HG03439 (cell line): ENCODE measurements around the gene SCRN2.
A peak's percentile ranks its signal among the peaks of the same experiment; 100 is the strongest.

Source experiments
- ATAC-seq: cut with Tn5 transposase; IDR thresholded peaks from one replicate; pipeline ENCODE4 v1.9.1; 2021; ENCODE audit warnings: mild to moderate bottlenecking, moderate library complexity; ENCODE audit not compliant: unreplicated experiment

SCRN2 gene

DNA sequence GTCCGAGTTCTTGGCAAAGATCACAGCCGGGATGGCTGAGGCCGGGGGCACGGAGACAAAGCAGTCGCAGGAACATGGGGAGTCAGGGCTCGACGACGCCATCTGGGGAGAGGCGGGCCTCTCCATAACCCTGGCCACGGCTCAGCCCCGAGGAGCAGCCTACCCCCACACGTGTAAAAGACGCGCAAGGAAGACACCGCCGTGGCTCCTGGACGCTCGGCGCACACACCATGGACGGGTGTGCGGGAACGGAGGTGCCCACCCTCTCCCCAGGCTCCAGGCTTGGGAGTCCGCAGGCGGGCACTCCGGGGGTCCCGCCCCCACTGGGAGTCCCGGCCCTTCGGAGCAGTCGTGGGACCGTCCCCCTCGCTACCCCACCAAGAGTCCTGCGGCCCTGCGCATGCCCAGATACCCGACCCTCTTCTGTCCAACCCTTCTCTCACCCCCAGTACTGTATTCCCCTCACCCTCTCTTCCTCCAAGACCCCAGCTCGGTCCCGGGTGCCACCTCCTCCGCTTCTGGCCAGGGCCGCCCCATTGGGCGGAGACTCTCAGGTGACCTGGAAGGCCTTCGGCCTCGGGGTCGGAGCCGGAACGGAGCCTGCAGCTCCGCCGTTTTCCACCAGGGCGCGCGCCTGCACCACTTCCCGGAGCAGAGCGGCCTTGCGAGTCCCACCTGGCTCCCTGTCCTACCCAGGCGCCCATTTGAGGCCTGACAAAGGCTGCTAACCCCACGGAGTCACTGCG is at the start of gene SCRN2:
Gene SCRN2, minus strand, starts transcription at position 532 of the 746 bp plus-strand sequence. Its CDS starts 430 bp downstream, at position 102.
- ATAC-seq = peak; percentile 77

DNA sequence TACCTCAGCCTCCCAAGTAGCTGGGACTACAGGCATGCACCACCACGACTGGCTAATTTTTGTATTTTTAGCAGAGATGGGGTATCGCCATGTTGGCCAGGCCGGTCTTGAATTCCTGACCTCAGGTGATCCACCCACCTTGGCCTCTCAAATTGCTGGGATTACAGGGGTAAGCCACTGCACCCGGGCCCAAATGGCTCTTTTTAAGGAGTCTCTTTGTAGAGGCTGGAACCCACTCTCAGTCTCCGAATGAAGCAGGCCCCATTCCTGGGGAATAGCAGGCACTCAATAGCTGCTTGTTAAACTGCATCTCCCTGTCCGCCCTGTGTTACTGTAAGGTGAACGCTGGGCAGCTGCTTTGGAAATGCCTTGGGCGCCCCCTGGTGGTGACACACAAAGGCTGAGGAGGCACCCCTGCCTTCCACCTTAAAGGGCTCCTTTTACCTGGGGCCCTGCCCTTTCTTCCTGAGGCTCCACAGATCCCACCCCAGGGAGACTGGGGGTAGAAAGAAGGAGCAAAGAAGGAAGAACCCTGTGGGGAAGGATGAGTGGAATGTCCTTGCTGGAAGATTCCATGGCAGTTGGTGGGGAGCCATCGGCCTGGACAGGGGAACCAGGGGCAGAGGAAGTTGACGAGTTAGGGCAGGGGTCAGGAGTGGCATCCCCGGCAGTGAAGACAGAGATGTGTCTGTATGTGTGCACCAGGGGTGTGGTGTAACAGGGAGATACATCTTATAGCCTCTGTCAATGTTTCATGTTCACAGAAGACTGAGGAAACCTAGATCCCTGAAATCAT is 48.9 kb upstream of the SCRN2 start:
- ATAC-seq = no peak

DNA sequence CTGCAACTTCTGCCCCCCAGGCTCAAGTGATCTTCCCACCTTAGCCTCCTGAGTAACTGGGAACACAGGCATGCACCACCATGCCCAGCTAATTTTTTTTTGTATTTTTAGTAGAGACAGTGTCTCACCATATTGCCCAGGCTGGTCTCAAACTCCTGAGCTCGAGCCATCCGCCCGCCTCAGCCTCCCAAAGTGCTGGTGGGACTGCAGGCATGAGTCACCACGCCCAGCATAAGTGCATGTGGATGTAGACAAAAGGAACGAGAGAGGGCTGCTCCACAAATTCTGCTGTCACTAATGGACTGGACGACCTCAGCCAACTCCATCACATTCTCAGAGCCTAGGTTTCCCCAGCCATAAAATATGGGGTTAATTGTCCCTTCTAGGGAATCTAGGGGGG is 47.2 kb upstream of the SCRN2 start:
- ATAC-seq = no peak

DNA sequence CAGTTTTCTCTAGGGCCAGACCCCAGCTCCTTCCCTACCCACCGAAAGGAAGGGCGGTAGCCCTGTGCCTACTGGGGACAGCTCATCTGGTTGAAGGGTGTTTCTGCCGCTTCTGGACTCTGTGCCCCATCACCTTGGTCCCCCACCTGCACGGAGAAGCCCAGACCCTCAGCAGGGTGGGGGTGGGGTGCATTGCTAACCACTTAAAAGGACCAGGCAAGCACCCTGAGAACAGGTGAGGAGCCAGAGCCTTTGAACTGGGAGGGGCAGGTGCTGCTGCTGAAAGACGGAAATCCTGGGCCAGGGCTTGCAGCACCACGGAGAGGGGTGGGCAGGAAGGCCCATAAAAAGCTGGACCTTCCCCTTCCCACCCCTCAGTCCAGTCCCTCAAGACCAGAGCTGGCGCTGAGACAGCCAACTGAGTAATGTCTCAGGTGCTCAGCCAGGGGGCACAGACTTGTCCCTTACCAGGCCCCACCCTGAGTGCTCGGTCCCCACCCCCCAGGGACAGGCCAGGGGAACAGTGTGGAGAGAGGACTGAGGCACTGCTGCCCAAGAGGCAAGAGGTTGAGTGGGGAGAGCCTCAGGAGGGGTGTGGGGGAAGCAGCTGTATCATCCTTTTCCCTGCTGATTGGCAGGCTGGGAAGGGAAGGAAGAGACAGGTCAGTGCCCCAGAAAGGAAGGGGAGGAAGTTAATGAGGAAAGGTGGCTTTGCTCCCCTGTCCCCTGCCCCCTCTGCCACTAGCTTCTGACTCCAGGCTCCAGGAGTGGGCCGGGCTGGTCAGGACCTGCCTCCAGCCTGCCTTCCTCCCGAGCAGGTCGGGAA is 44.0 kb upstream of the SCRN2 start:
- no peak for ATAC-seq

DNA sequence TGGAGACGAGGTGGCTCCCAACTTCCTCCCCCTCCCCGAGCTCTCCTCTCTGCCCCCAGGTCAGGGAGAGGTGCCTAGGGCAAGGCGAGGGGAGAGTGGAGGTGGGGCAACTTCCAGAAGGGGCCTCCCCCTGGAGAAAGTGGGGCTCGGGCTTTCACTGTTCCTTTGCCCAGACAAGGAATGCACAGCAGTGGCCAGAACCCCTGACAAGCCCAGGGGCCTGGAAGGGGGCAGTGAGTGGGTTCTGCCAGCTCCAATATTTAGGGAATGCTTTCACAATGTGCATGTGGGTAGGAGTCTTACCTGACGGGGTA is 43.3 kb upstream of the SCRN2 start:
- no peak for ATAC-seq

DNA sequence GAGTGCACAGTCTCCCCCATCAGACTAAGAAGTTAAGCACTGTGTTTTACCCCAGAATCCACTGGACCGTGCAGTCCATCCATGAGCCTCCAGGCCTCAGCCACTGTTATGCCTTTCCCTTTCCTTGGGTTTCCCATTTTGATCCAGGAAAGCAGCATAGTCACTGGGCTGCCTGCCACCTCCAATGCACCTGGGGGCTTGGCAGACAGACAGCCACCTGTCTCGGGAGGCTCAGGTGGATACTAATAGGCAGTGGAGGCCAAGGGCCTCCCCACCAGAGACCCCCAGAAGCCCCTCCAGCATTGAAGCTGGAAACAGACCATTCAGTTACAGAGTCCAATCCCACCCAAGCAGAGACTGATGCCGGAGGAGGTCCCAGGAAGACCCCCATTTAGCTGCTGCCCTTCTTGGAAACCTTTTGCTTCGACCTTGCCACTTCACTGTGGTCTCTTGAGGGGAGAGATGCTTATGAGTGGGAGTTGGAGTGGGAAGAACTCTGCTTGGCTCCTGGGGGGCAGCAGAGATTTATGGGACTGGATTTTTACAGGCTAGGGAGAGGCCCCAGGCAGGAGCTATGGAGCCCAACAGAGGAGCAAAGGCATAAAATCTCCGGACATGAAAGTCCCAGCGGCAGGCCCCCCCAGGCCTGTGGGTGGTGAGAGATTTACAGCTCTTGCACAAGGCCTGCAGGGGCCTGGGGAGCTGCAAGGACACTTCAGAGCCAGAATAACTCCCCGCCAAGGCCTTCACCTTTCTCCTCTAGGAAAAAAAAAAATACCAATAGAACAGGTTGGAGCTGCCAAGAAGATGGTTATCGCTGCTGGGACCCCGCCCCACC is 42.7 kb upstream of the SCRN2 start:
- ATAC-seq = no peak

DNA sequence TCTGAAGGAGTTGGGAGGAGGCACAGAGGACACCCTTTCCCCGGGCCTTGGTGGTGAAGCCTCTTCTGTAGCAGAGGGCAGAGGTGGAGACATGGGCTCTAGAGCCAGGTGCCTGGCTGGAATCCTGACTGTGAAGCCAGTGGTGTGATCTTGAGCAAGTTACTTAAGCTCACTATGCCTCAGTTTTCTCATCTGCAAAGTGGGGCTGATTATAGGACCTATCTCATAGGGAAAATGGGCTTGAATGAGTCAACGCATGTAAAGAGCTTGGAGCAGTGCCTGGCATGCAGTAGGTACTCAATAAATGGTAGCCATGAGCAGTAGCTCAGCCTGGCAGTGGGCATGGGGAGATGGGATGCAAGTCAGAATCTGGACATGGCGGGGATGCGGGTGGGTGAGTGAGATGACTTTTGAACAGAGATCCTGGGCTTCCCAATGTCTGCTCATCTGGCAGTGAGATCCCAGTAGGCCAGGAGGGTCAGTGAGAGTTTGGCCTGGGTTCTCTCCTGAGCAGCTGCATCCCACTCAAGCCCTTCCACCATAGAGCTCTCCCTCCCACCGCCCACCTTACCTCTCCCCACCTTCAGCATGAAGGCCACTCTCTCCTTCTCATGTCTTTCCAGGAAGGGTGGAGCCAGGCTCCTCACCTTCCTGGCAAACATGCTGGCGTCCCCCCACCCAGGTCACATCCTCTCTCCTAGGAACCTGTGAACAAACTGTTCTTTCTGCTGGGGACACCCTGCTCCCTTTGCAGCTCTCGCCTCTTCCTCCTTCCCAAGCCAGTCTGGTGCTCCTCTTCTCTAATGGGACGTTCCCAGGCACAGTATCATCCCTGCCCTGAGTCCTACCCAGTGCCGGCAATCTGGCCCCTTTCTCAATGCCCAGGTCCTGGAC is 41.9 kb upstream of the SCRN2 start:
- no peak for ATAC-seq

DNA sequence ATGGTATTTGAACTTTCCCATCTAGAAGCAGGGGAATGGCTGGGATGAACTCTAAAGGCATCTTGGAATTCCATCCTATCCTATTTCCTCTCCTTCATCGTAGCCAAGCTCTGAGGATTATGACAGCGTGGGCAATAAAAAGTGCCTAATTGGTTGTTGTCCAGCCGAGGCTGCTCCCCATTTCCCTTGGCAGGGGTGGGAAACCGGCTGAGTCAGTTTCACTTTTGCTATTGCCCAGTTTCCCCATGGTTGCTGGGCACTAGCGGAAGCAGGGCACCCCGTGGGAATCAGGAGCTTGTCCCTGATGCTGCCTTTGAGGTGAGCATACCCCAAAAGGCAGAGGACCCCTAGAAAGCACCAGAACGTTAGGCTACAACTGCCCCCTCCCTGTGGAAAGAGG is 41.2 kb upstream of the SCRN2 start:
- no peak for ATAC-seq

DNA sequence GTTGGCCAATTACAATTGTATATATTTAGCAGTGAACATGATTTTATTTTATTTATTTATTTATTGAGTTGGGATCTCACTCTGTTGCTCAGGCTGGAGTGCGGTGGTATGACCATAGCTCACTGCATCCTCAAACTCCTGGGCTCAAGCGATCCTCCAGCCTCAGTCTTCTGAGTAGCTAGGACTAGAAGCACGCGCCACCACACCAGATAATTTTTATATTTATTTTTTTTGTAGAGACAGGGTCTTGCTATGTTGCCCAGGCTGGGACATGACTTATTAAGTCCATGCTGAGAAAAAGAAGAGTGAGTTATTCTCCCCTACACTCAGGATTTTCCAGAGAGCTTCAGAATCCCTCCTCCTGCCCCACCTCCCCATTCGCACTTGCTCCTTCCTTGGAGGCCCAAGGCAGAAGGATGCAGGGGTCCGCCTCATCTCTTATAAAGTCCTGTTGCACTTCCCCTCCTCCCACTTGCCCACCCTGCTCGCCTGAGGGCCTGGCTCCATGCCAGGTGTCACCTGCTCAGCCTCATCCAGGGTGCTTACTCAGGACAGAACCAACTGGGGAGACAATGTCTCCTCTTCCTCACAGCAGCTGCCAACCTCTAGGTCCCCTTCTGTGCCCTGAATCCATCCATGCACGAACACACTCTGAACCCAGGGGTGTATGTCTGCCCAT is 38.8 kb upstream of the SCRN2 start:
- no peak for ATAC-seq

DNA sequence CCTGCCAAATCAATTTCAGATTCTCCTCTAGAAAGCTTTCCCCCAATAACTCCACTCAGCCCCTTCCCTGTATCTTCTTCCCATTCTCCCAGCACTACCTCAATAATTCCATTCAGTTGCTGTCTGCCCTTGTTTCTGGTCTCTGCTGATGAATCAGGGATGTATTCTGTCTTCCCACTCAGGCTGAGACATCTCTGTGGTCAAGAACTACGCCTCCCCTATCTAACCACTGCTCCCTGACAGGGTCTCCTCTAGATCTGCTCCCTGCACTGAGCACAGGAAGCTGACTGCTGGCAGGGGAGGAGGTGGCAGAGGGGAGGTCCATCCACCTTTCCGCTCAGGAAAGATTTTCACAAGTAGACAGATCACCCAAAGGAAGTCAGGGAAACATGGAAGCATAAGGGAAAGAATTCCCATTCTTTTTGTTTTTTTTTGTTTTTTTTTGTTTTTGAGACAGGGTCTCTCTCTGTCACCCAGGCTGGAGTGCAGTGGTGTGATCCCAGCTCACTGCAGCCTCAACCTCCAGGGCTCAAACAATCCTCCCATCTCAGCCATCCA is 38.0 kb upstream of the SCRN2 start:
- no peak for ATAC-seq

DNA sequence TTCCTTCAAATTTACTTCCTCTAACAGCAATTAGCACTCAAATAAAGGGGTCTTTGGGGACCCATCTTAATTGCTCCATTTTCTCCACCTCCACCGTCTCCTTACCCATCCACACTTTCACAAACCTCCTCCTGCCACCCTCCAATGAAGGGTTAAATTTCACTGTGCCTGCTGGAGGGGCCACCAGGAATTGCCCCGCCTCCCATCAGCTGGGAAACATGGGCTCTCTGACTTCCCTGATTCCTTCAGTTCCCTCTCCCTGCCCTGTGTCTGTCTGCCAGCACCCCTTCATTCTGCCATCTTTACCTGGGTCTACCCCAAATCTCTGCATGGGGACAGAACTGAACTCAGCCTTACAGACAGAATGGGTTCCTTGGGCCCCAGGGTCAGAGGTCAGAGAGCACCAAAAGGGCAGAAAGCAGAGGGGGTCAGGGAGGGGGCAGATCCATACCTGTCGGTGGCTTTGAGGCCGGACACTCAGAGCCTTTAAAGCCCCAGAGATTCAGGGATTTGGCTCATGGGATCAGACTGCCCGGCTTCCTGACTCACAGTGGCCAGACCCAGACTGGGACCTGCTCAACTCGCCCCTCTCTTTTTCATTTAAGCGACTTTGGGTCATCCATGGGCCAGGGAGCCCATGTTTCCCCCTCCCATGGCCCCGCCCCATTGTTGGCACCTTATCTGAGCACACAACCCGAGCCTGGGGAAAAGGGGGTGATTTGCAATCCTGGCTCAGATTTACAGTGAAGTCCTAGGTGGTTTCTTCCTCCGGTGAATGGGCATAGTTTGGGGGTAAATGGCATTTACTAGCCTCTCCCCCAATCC is 37.3 kb upstream of the SCRN2 start:
- no peak for ATAC-seq

DNA sequence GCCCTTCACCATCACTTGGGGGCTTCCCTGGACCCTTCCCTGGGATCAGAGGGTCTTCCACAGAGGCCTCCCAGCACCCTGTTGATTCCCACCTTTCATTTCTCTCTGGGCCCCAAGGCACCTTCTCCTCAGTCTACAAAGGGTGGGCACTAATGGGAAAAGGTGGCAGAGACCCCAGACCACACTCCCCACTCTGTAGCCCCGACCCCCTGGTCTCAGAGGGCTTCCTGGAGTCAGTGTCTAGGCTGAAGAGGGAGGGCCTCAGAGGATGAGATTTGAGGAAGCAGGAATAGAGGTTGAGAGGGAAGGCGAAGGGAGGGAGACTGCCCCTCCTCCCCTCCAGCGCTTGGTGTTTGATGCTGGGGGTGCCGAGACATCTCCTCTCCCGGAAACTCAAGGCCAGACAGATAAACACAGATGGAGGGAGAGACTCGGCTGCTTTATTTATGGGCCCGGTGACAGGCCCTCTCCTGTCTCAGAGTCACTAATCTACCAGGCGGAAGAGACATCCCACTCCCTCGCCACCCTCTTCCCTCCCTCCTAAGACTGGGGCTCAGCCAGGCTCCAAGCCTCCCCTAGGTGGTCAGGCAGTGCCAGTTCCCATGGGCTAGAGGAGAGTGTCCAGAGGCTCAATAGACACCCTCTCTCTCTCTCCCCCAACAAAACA is 36.4 kb upstream of the SCRN2 start:
- no peak for ATAC-seq

DNA sequence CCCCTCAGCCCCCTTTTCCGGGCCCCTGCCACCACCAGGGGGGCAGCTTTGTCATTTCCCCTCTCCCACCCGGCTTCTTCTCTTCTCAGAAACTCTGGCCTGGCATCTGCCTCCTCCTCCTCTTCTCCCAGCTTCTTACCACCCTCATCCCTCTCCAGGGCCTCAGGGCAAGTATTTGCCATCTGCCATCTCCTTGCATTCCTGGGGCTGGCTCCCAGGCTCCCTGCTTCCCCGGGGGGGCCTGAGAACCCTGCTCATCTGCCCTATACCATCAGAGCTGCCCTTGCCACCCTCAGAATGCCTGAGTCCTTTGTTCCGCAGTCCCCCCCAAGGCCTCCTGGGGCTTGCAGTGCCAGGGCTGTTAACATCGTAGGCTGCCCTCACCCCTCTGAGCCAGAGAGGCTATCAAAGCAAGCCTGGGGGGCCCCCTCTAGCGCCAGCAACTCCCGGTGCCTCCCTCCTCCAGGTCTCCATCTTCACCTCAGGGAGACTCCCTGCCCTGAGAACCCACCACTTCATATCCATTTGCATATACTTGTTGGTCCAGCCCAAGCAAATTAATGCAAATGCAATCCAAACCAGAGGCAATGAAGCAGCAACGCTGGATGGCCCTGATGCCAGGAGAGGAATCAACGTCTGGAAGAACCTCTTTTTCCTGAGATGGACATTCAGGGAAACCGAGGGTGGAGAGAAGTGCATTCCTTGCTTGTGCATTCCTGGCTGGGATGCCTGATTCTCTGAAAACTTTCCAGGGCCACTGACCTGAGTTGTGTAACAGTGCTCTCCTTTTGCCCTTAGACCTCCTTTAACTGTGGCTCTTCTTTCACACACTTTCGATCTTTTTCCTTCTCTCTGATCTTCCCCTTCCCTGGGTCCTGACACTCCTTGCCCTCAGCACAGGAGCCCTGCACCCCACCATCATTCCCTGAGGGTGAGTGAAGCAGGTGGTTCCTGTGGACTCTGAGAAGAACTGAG is 34.2 kb upstream of the SCRN2 start:
- no peak for ATAC-seq

DNA sequence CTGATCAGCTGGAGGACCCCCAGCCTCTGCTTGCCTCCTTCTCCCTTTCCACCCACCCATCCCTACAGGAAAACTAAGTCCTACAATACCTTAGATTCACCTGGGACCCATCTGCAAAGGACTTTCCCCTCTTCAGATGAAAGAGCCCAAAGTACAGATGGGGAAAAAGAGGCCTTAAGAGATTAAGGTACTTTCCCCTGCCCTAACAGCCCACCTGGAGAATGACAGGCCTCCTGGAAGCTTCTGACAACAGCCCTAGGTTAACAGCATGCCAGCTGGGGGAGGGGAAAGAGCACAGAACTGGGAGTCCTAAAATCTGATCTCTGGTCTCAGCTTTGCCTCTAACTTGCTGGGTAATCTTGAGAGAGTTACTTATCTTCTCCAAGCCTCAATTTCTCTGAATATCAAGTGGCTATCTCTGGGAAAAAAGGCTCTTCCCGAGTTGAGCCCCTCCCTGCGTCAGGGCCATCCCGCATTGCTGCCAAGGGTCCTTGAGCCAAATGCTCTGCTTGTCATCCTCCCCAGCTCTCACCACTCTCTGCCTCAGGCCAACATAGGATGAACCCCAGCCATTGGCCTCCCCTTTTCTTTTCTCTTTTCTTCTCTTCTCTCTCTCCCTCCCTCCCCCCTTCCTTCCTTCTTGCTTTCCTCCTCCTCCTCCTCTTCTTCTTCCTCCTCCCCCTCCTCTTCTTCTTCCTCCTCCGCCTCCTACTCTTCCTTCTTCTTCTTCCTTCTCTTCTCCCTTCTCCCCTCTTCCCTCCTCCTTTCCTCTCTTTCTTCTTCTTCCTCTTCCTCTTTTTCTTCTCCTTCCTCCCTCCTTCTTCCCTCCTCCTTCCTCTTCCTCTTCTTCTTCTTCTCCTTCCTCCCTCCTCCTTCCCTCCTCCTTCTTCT is 32.4 kb upstream of the SCRN2 start:
- ATAC-seq = no peak

DNA sequence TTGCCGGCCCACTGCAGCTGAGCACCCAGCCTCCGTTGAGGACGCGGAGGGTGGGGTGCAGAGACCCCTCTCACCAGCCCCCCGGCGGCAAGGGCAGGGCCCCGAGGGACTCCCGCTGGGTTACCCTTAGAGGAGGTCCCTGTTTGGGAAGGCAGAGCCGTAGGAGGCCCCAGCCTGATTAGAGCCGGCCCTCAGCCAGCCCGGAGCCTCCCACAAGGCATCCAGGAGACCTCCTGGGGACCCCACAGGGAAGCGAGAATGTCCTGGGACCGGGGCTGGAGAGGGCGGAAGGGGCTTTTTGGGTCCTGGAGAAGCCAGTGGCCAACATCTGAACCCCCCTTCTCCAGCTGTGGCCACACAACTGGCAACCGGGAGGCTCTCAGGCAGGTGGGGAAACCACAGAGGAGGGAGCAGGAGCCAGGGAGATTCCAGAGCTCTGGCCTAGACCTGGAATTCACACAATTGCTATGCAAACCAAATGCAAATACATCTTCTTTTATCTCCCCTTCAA is 31.6 kb upstream of the SCRN2 start:
- ATAC-seq = no peak
